Ectodermal cell (in vitro differentiated cells): ENCODE data around the gene VARS1.
"Not testable (repeated sequence)": the region's sequence is repeated elsewhere in the genome, so short reads cannot be mapped to it uniquely, and the experiment has no call there.

Experiments
- H3K27ac ChIP-seq: 2 replicates; pipeline ENCODE4 v1.7.0; 2013; ENCODE audit warnings: mild to moderate bottlenecking, low read depth, low read length; ENCODE audit not compliant: insufficient read depth, poor library complexity, severe bottlenecking
- H3K27me3 ChIP-seq: 2 replicates; pipeline ENCODE4 v1.7.0; 2013; ENCODE audit warnings: mild to moderate bottlenecking, low read length; ENCODE audit not compliant: insufficient read depth, control insufficient read depth, poor library complexity, severe bottlenecking
- H3K36me3 ChIP-seq: one replicate; pipeline ENCODE4 v1.7.0; 2013; ENCODE audit warnings: low read length; ENCODE audit not compliant: control insufficient read depth, insufficient read depth
- H3K4me1 ChIP-seq: one replicate; pipeline ENCODE4 v1.7.0; 2013; ENCODE audit warnings: low read length; ENCODE audit not compliant: control insufficient read depth, insufficient read depth
- H3K4me3 ChIP-seq: 2 replicates; pipeline ENCODE4 v1.7.0; 2013; ENCODE audit warnings: low read depth, low read length, control low read depth; ENCODE audit not compliant: insufficient read depth
- H3K9me3 ChIP-seq: 2 replicates; pipeline ENCODE4 v1.7.0; 2013; ENCODE audit warnings: mild to moderate bottlenecking, low read length, moderate library complexity; ENCODE audit not compliant: control insufficient read depth
- WGBS, 2 experiments: methylation state at CpG; one replicate each; pipeline ENCODE4 v1.1.7; 2013; ENCODE audit warnings: missing lambda C conversion rate in 2 of 2; 5-methylcytosine and 5-hydroxymethylcytosine counted together

The VARS1 gene

GRCh38 chr6:31794294-31794865 lies 1.2 kb downstream of the VARS1 start:
- Histone ChIP-seq H3K9me3 (no peaks in the 10 kb centered on the region), H3K27ac (no peak overlapping the region), H3K36me3 (peaks cover 12% of the 10 kb centered on the region), H3K4me3 (peak overlapping the region; percentile 98), H3K27me3 (no peaks in the 10 kb centered on the region), H3K4me1 (peaks cover 4% of the 10 kb centered on the region)
- WGBS, 2 experiments, result 13 to 14% methylated on average over 7 of the region's 7 CpGs

GRCh38 chr6:31793927-31794245 lies 1.7 kb downstream of the VARS1 start:
- not testable (repeated sequence) for H3K9me3 ChIP-seq, H3K27ac ChIP-seq, H3K4me1 ChIP-seq, H3K27me3 ChIP-seq
- Histone ChIP-seq H3K36me3 (peaks cover 14% of the 10 kb centered on the region), H3K4me3 (peak overlapping the region; percentile 98)
- WGBS, 2 experiments, result 90 to 93% methylated on average over 6 of the region's 6 CpGs

GRCh38 chr6:31792761-31793171 lies 2.8 kb downstream of the VARS1 start:
- no peak overlapping the region for H3K4me3 ChIP-seq
- H3K36me3 ChIP-seq, result peaks cover 14% of the 10 kb centered on the region
- no peak overlapping the region for H3K27ac ChIP-seq
- H3K4me1 ChIP-seq, result peaks cover 4% of the 10 kb centered on the region
- no peaks in the 10 kb centered on the region for H3K27me3 ChIP-seq
- WGBS, 2 experiments, result 94% methylated on average over 12 of the region's 12 CpGs
- H3K9me3 ChIP-seq, result no peaks in the 10 kb centered on the region

- H3K4me3 ChIP-seq, result no peak overlapping the region
- no peak overlapping the region for H3K27ac ChIP-seq
- H3K4me1 ChIP-seq, result peaks cover 4% of the 10 kb centered on the region
- WGBS, 2 experiments, result 89 to 90% methylated on average over 3 of the region's 3 CpGs
- H3K27me3 ChIP-seq, result no peaks in the 10 kb centered on the region
- peaks cover 14% of the 10 kb centered on the region for H3K36me3 ChIP-seq
- H3K9me3 ChIP-seq, result no peaks in the 10 kb centered on the region
These were observed 3.5 kb downstream of the VARS1 start for GRCh38 chr6:31792090-31792374.

- H3K36me3 ChIP-seq, result peaks cover 14% of the 10 kb centered on the region
- H3K4me3 ChIP-seq, result no peak overlapping the region
- H3K27ac ChIP-seq, result no peak overlapping the region
- WGBS, 2 experiments, result 76 to 82% methylated on average over 12 of the region's 12 CpGs
- no peaks in the 10 kb centered on the region for H3K9me3 ChIP-seq
- peaks cover 4% of the 10 kb centered on the region for H3K4me1 ChIP-seq
- H3K27me3 ChIP-seq, result no peaks in the 10 kb centered on the region
These were observed 4.0 kb downstream of the VARS1 start for GRCh38 chr6:31791324-31792089.

GRCh38 chr6:31785475-31785874 lies 10.1 kb downstream of the VARS1 start:
- no peaks in the 10 kb centered on the region for H3K27me3 ChIP-seq
- no peaks in the 10 kb centered on the region for H3K4me1 ChIP-seq
- no peak overlapping the region for H3K27ac ChIP-seq
- H3K4me3 ChIP-seq, result no peak overlapping the region
- peaks cover 13% of the 10 kb centered on the region for H3K36me3 ChIP-seq
- WGBS, 2 experiments, result 95 to 96% methylated on average over 11 of the region's 11 CpGs
- H3K9me3 ChIP-seq, result no peaks in the 10 kb centered on the region

- Histone ChIP-seq H3K4me3 (no peak overlapping the region), H3K4me1 (no peaks in the 10 kb centered on the region), H3K9me3 (no peaks in the 10 kb centered on the region), H3K36me3 (peaks cover 20% of the 10 kb centered on the region), H3K27ac (no peak overlapping the region), H3K27me3 (no peaks in the 10 kb centered on the region)
- 95 to 97% methylated on average over 15 of the region's 15 CpGs for whole genome bisulfite sequencing, 2 experiments
These were observed 11.2 kb downstream of the VARS1 start for GRCh38 chr6:31784098-31784925.

GRCh38 chr6:31782126-31782855 lies 13.3 kb downstream of the VARS1 start:
- Histone ChIP-seq H3K27me3 (no peaks in the 10 kb centered on the region), H3K4me3 (no peak overlapping the region), H3K36me3 (peaks cover 28% of the 10 kb centered on the region), H3K4me1 (no peaks in the 10 kb centered on the region), H3K27ac (no peak overlapping the region), H3K9me3 (no peaks in the 10 kb centered on the region)
- 96% methylated on average over 32 of the region's 32 CpGs for WGBS, 2 experiments

GRCh38 chr6:31781244-31782125 lies 14.1 kb downstream of the VARS1 start:
- H3K27me3 ChIP-seq, result no peaks in the 10 kb centered on the region
- 95% methylated on average over 23 of the region's 23 CpGs for WGBS, 2 experiments
- no peaks in the 10 kb centered on the region for H3K9me3 ChIP-seq
- no peak overlapping the region for H3K4me3 ChIP-seq
- H3K4me1 ChIP-seq, result peaks cover 6% of the 10 kb centered on the region
- peaks cover 28% of the 10 kb centered on the region for H3K36me3 ChIP-seq
- no peak overlapping the region for H3K27ac ChIP-seq
